ENCODE results near the gene MOB2. TPM values are rescaled to one million over a fixed set of nuclear protein-coding genes. Genes with fewer than 3 reads are reported as not detected.

The MOB2 gene
- total RNA-seq, 4 donors from 2014 or later, result 63.8 to 104 (median 95.8) TPM

DNA sequence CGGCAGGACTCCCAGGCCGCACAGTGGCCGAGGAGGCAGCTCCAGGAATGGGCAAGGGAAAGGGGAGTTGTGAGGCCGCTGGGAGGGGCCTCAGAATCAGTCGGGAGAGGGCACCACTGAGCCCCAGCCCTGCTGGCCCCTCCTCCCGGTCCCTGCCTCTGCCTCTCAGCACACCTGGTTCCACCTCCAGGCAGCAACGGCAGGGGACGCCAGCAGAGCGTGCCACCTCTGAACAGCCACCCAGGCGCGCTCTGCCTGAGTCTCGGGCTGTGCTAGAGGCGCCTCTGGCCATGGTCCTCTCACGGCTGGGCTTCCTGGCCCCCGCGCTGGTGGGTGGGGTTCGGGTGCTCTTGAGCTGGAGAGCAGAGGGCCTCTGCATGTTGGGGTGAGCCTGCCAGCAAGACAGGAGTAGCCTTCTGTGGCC is 33.0 kb downstream of the MOB2 start:
- peaks cover 33% of the 10 kb centered on the region for H3K27me3 ChIP-seq
- no peak for DNase-seq (ENCODE audit: low spot score in 2 of 2)
- WGBS, result 33% methylated on average over 17 of the region's 17 CpGs

DNA sequence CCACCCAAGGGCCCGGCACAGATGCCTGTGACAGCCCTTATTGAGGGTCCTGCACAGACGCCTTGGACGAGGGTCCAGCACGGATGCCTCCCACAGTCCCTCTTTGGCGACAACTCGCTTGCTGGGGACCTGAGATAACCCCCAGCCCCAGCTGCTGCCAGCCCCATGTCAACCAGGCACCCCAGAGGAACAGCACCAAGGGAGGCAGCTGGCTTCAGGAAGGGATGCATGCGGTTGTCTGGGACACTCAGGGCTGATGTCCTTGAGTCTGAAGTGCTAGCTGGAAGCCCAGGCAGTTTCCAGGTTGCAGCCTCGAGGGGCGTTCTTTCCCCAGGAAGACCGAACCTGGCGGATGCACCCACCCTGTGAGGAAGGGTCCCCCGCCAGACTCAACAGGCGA is 33.8 kb downstream of the MOB2 start:
- Histone ChIP-seq H3K27me3 (peaks cover 42% of the 10 kb centered on the region), H3K4me1 (peaks cover 8% of the 10 kb centered on the region), H3K36me3 (no peaks in the 10 kb centered on the region), H3K9me3 (no peaks in the 10 kb centered on the region), H3K27ac (no peak overlapping the region), H3K4me3 (no peak overlapping the region)
- TF ChIP-seq POLR2AphosphoS5 (IDR thresholded peaks at IDR 0.05) (no peak), POLR2A (IDR thresholded peaks at IDR 0.05) (no peak), EP300 (IDR thresholded peaks at IDR 0.05) (no peak)
- TF ChIP-seq, protein P1, sequence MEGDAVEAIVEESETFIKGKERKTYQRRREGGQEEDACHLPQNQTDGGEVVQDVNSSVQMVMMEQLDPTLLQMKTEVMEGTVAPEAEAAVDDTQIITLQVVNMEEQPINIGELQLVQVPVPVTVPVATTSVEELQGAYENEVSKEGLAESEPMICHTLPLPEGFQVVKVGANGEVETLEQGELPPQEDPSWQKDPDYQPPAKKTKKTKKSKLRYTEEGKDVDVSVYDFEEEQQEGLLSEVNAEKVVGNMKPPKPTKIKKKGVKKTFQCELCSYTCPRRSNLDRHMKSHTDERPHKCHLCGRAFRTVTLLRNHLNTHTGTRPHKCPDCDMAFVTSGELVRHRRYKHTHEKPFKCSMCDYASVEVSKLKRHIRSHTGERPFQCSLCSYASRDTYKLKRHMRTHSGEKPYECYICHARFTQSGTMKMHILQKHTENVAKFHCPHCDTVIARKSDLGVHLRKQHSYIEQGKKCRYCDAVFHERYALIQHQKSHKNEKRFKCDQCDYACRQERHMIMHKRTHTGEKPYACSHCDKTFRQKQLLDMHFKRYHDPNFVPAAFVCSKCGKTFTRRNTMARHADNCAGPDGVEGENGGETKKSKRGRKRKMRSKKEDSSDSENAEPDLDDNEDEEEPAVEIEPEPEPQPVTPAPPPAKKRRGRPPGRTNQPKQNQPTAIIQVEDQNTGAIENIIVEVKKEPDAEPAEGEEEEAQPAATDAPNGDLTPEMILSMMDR (IDR thresholded peaks at IDR 0.05), result no peak
- DNase-seq (ENCODE audit: low spot score in 2 of 2), result no peak
- WGBS, result 58% methylated on average over 8 of the region's 13 CpGs

More for the DNA sequence above, 33.0 kb downstream of the MOB2 start:
- TF ChIP-seq, protein P1 (IDR thresholded peaks at IDR 0.05), result peak in 1 of 2 donors; percentile 16
- TF ChIP-seq POLR2AphosphoS5 (IDR thresholded peaks at IDR 0.05) (no peak), POLR2A (IDR thresholded peaks at IDR 0.05) (no peak), EP300 (IDR thresholded peaks at IDR 0.05) (no peak)
- Histone ChIP-seq H3K4me3 (no peak overlapping the region), H3K27ac (no peak overlapping the region), H3K36me3 (no peaks in the 10 kb centered on the region), H3K4me1 (peaks cover 6% of the 10 kb centered on the region), H3K9me3 (no peaks in the 10 kb centered on the region)

DNA sequence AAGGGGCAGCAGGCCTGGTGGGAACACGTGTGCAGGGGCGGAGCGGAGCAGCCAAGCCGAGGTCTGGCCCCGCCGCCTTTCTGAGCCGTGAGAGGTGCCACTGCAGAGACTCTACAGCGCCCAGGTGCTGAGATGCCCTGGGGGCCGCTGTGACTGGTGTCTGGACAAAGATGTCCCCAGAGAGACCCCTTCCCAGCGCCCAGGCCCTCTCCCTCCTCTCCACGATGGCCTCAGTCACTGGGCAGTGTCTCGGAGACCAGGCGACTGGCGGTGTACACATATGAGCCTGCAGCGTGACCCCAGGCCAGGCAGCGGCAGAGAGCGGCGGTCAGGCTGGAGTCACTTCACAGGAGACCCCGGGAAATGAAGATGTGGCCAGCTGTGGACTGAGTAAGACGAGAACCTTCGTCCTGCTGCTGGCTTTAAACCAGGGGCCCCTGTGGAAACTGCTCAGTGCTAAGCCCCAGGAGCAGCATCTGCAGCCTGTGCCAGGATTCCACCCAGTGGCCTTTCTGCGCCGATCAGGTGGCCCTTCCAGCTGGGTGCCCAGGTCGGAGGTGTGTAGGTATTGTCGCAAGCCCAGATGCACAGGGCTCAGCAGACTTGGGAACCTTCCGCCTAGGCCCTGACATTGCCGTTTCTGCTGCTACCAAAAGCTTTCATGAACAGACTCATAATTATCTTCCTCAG is 34.7 kb downstream of the MOB2 start:
- H3K27me3 ChIP-seq, result peaks cover 44% of the 10 kb centered on the region
- no peak overlapping the region for H3K4me3 ChIP-seq
- WGBS, result 76% methylated on average over 13 of the region's 27 CpGs
- no peak overlapping the region for H3K27ac ChIP-seq
- H3K36me3 ChIP-seq, result no peaks in the 10 kb centered on the region
- no peaks in the 10 kb centered on the region for H3K9me3 ChIP-seq
- peaks cover 10% of the 10 kb centered on the region for H3K4me1 ChIP-seq
- DNase-seq (ENCODE audit: low spot score in 2 of 2), result no peak
- TF ChIP-seq POLR2A (IDR thresholded peaks at IDR 0.05) (no peak), POLR2AphosphoS5 (IDR thresholded peaks at IDR 0.05) (no peak), EP300 (IDR thresholded peaks at IDR 0.05) (no peak)
- TF ChIP-seq, protein P1 (IDR thresholded peaks at IDR 0.05), result no peak

DNA sequence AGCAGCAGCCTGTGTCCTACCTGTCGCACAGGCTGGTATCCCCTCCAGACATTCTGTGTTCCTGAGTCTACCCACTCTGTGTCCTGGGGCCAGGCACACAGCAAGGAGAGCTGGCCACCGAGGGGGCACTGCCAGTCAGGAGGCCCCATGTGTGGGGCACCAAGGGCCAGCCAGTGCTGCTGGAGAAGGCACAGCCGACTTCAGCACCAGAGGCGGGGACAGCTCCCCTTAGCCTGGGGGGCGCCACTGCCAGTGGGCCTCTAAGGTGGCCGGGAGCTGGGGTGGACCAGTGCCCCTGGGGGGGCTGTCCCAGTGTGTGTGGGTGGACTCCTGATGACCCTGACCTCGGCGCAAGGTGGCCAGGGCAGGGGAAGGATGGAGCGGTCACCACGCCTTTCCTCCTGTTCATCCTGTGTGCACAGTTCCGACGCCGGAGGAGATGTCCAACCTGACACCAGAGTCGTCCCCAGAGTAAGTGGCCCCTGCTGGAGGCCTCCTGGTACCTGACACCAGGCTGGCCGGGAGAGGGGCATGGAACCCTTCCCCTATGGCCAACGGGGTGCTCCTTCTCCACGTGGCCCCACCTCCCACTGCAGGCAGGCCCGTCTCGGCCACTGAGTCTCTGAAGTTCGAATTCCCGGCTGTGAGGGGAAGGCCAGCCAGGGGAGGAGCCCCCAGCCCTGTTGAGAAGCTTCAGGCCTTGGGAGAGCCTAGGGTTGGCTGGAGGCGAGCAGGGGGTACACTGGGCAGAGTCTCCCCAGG is 35.4 kb downstream of the MOB2 start:
- Histone ChIP-seq H3K4me3 (no peak overlapping the region), H3K27ac (no peak overlapping the region)

More for the DNA sequence above, 35.4 kb downstream of the MOB2 start:
- Histone ChIP-seq H3K36me3 (no peaks in the 10 kb centered on the region), H3K9me3 (no peaks in the 10 kb centered on the region), H3K27me3 (peaks cover 44% of the 10 kb centered on the region), H3K4me1 (peaks cover 10% of the 10 kb centered on the region)
- no peak for DNase-seq (ENCODE audit: low spot score in 2 of 2)
- WGBS, result 64% methylated on average over 5 of the region's 22 CpGs
- TF ChIP-seq, protein P1 (IDR thresholded peaks at IDR 0.05), result no peak
- TF ChIP-seq EP300 (IDR thresholded peaks at IDR 0.05) (no peak), POLR2AphosphoS5 (IDR thresholded peaks at IDR 0.05) (no peak), POLR2A (IDR thresholded peaks at IDR 0.05) (no peak)

Measured in suprapubic skin (tissue), 4 donors.